GM18520 (cell line): ENCODE data around the gene TECPR2.
A peak's percentile ranks its signal among the peaks of the same experiment; 100 is the strongest.
"Not testable (repeated sequence)": the region's sequence is repeated elsewhere in the genome, so short reads cannot be mapped to it uniquely, and the experiment has no call there.

Source experiments
- ATAC-seq: cut with Tn5 transposase; IDR thresholded peaks from one replicate; pipeline ENCODE4 v1.9.1; 2021; ENCODE audit not compliant: unreplicated experiment

Gene TECPR2

GRCh38 chr14:102523569-102524450, 161.1 kb downstream of the TECPR2 start:
- no peak for ATAC-seq

GRCh38 chr14:102524451-102525218, 161.9 kb downstream of the TECPR2 start:
- peak; percentile 98 for ATAC-seq

GRCh38 chr14:102525219-102525928, 162.6 kb downstream of the TECPR2 start:
- ATAC-seq = peak; percentile 4

DNA sequence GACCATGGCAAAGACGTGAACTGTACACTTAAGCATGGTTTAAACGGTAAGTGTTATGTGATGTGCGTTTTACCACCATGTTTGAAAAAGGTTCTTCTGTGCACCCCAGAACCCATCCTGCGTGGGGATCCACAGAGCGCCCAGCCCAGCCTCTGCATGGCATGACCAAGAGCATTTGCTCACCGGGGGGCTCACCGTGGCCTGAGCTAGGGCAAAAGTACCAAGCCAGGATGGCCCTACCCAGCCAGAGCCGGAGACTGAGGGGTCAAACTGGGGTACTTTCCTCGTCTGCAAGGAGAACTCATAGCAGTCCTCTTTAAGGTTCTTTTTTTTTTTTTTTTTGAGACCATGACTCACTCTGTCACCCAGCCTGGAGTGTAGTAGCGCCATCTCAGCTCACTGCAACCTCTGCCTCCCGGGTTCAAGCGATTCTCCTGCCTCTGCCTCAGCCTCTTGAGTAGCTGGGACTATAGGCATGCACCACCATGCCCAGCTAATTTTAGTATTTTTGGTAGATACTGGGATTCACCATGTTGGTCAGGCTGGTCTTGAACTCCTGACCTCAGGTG, 163.3 kb downstream of the TECPR2 start:
- ATAC-seq = no peak

DNA sequence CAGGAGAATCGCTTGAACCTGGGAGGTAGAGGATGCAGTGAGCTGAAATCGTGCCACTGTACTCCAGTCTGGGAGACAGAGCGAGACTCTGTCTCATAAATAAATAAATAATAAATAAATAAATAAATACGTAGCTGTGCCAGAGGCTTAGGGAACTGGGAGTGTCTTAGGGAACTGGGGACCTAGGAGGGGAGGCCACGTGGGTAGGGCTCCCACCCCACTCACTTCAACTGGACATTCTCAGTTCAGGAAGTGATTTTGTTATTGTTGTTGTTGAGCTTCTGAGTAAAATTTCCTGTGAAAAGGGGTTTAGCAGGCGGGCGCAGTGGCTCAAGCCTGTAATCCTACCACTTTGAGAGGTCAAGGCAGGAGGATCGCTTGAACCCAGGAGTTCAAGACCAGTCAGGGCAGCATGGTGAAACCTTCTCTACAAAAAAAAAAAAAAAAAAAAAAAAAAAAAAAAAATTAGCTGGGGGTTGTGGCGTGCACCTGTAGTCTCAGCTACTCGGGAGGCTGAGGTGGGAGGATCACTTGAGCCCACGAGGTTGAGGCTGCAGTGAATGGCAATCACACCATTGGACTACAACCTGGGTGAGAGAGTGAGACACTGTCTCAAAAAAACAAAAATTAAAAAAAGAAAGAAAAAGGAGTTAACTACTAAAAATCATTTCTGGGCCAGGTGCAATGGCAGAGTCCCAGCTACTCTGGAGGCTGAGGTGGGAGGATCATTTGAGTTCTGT, 165.9 kb downstream of the TECPR2 start:
- no peak for ATAC-seq

GRCh38 chr14:102530828-102531478, 168.2 kb downstream of the TECPR2 start:
- no peak for ATAC-seq

DNA sequence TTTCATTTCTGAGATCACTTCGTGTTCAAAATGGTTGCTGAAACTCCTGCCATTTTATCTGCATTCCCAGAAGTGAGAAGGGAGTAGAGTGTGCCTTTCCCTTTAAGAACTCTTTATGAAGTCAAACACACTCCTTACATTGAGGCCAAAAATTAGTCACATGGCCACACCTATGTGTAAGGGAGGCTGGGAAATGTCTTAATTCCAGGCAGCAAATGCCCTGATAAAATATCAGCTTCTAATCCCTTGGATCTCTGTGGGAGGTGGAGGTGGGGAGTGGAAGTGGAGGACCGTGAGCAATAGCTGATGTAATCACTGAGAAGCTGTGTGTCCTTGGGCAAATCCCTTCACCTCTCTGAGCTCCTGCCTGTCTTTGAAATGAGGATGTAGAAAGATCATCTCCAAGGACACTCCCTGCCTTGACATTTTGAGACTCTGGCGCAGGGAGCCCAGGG, 169.5 kb downstream of the TECPR2 start:
- no peak for ATAC-seq

- ATAC-seq = no peak
These were observed 175.3 kb downstream of the TECPR2 start for GRCh38 chr14:102537981-102538601.

GRCh38 chr14:102538602-102539543, 176.1 kb downstream of the TECPR2 start:
- ATAC-seq = no peak

DNA sequence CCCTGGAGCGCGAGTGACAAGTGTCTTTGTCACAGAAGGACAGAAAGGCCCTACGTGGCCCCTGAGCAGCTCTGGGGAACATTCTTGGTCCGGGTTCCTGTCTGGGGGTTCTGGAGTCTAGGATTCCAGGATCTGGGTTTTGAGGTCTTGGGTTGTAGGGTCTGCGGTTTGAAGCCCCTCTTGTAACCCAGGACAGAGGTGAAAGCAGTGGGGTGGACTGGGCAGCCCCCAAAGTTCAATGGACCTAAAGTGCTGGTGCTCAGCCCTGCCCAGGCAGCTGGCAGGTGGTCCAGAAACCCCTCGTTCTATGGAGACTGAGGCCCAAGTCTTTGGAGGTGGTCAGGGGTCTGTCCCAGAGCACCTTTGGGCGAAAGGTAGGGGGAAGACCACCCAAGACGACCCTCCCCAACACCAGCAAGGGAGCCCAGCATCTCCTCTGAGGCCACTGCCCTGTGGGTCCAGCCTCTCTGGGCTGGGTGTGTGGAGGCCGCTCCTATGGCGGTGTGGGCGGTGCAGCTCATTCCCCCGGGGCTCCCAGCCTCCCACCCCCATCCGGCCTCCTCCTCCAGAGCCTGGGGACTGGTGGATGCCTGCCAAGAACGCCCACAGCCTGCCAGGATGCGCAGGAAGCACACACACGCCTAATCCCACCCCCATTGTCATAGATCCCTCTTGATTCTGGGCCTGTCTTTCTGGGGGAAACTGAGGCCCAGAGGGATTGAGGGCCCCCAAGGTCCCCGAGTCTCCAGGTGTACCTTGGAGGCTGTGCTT, 177.0 kb downstream of the TECPR2 start:
- ATAC-seq = no peak

- no peak for ATAC-seq
These were observed 177.7 kb downstream of the TECPR2 start for GRCh38 chr14:102540315-102541028.

DNA sequence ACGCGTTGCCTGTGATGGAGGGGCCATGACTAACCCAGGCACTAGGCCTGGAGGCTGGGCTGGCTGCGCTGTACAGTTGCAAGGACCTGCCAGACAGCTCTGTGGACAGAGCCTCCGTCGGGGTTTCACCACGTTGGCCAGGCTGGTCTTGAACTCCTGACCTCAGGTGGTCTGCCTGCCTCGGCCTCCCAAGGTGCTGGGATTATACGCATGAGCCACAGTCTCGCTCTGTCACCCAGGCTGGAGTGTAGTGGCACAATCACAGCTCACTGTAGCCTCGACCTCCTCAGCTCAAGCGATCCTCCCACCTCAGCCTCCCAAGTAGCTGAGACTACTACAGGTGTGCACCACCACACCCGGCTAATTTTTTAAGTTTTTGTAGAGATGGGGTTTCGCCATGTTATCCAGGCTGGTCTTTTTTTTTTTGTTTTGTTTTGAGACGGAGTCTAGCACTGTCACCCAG, 178.3 kb downstream of the TECPR2 start:
- not testable (repeated sequence) for ATAC-seq

DNA sequence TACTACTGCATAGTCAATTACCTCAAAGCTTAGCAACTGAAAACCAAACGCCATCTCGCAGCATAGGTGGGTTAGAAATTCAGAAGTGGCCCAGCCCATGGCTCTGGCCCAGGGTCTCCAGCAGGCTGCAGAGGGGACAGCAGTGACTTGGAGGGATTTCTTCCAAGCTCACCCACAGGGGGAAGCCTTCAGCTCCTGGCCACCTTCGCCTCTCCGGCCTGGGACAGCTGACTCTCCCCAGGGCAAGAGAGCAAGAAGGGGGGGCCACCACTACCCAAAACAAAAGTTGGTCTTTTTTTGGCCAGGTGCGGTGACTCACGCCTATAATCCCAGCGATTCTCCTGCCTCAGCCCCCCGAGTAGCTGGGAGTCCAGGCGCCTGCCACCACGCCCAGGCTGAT, 179.0 kb downstream of the TECPR2 start:
- ATAC-seq = no peak

DNA sequence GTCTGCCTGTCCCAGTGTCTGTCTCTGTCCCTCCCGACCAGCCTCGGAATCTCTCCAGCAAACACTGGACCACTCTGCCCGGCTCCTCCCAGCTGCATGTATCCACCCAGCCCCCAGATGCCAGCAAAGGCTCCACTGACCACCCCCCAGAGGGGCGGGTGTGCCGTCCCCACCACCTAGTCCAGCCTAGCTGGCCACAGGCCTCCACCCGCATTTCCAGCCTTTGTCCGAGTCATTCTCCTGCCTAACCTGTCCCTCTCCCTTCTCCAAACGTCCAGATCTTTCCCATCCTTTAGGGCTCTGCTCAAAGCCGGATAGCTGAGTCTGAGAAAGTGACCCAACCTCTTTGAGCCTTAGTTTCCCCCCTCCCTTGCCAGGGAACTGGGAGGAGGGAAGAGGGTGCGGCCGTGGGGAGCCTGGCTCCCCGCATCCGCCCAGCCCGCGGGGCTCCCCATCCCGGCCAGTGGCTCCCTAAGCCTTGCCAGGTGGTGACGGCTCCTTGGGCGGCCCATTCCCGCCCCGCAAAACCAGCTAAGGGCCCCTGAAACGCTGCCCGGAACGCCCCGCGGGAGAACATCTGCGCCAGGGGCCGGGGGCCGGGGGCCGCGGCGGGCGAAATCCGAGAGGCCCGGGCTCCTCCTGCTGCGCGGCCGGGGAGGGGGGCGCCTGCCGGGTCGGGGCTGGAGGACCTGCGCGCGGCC, 181.5 kb downstream of the TECPR2 start:
- ATAC-seq = no peak

DNA sequence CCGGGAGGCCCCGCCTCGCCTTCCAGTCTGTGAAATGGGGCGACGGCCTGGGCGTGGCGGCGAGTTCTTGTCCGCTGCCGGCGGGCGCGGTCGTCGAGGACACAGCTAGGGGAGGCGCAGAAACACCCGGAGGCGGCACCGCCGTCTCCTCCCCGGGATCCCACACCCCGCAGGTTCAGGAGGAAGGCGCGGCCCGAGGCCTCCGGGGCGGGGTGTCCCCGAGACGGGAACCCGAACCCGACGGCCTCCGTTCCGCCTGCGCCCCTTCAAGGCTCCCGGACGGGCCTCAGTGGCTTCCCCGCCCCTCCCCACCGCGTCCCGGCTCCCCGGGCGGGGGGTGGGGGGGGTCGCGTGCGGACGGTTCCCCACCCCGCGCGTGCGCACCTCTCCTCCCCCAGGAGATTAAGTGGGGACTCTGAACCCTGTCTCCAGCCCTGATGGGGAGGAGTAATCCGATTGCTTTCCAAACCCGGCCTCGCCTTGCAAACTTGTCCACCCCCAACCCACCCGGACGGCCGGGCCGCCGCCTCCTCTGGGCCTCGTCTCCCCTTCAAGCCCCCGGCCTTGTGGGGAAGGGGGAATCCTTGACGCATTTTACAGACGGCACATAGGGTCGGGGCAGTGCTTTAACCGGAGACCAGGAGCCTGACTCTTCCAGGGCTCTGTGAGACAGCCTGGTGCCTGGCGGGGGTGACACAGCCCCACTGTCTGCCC, 182.2 kb downstream of the TECPR2 start:
- ATAC-seq = no peak
